Right ventricle myocardium inferior (tissue), 1 donor: Measurements from ENCODE around the gene RASGRF2. TPM values are rescaled to one million over a fixed set of nuclear protein-coding genes. Genes with fewer than 3 reads are reported as not detected.

Experiments used
- ATAC-seq: fragments of 200-7000 bp; cut with Tn5 transposase; one replicate; pipeline ENCODE4 v1.9.1; 2020; ENCODE audit warnings: mild to moderate bottlenecking, moderate library complexity
- DNase-seq: peaks from one replicate; pipeline ENCODE4 v3.0.0; 2021; ENCODE audit errors: missing footprints
- intact Hi-C: fragments of 100-400 bp; cut with DNase I; formaldehyde crosslinking; loops from one replicate; pipeline ENCODE4 v1.11.0; 2022
- total RNA-seq: library from RNA; stranded (reverse); fragmentation: NEBNext Ultra II Directional; extraction: Animal tissue kit (Norgen Biotek cat#: 25700); gene quantifications from one replicate; pipeline ENCODE4 v1.2.1, GENCODE V29; 2021
- donor health status: DM: no; HTN: yes; CAD: no; lungs with severe emphysema.

Gene RASGRF2
- total RNA-seq, 1 donor from 2014 or later, result 5.9 TPM

- no peak for ATAC-seq
- intact Hi-C loops, result no loop called here
- no peak for DNase-seq
Measured at GRCh38 chr5:81140441-81140840, 180.3 kb downstream of the RASGRF2 start.

GRCh38 chr5:81140943-81141342 is 180.8 kb downstream of the RASGRF2 start:
- DNase-seq (no peak), ATAC-seq (no peak)
- intact Hi-C loops, result no loop called here

GRCh38 chr5:81142108-81142507 is 181.9 kb downstream of the RASGRF2 start:
- DNase-seq (no peak), ATAC-seq (no peak)
- intact Hi-C loops, result no loop called here

- intact Hi-C loops, result no loop called here
- DNase-seq (no peak), ATAC-seq (no peak)
Measured at GRCh38 chr5:81145329-81145935, 185.3 kb downstream of the RASGRF2 start.

- no peak for DNase-seq
- ATAC-seq, result no peak
- intact Hi-C loops, result no loop called here
Measured at GRCh38 chr5:81146031-81146430, 185.9 kb downstream of the RASGRF2 start.

- intact Hi-C loops, result no loop called here
- DNase-seq, result no peak
Measured at GRCh38 chr5:81147011-81147885, 187.1 kb downstream of the RASGRF2 start.

GRCh38 chr5:81147886-81148571 is 187.9 kb downstream of the RASGRF2 start:
- intact Hi-C loops, result no loop called here
- DNase-seq (no peak), ATAC-seq (no peak)

More at GRCh38 chr5:81147011-81147885, 187.1 kb downstream of the RASGRF2 start:
- ATAC-seq, result no peak

- intact Hi-C loops, result no loop called here
- ATAC-seq (no peak), DNase-seq (no peak)
Measured at GRCh38 chr5:81151546-81151945, 191.4 kb downstream of the RASGRF2 start.

GRCh38 chr5:81154725-81155124 is 194.6 kb downstream of the RASGRF2 start:
- no peak for DNase-seq
- no peak for ATAC-seq
- intact Hi-C loops, result no loop called here

GRCh38 chr5:81156732-81157131 is 196.6 kb downstream of the RASGRF2 start:
- DNase-seq (no peak), ATAC-seq (no peak)
- intact Hi-C loops, result no loop called here

- DNase-seq, result no peak
- intact Hi-C loops, result no loop called here
- ATAC-seq, result no peak
Measured at GRCh38 chr5:81161012-81161601, 200.9 kb downstream of the RASGRF2 start.

GRCh38 chr5:81162501-81162900 is 202.3 kb downstream of the RASGRF2 start:
- ATAC-seq, result no peak
- DNase-seq, result no peak
- intact Hi-C loops, result no loop called here

- intact Hi-C loops, result no loop called here
- ATAC-seq, result no peak
- DNase-seq, result no peak
Measured at GRCh38 chr5:81163651-81164050, 203.5 kb downstream of the RASGRF2 start.

- intact Hi-C loops, result no loop called here
- ATAC-seq, result no peak
- DNase-seq, result no peak
Measured at GRCh38 chr5:81164476-81164875, 204.3 kb downstream of the RASGRF2 start.

- intact Hi-C loops, result no loop called here
- DNase-seq (no peak), ATAC-seq (no peak)
Measured at GRCh38 chr5:81164936-81165335, 204.8 kb downstream of the RASGRF2 start.

- DNase-seq, result no peak
- ATAC-seq, result peak; percentile 37
- intact Hi-C loops, result no loop called here
Measured at GRCh38 chr5:81165493-81166119, 205.4 kb downstream of the RASGRF2 start.

GRCh38 chr5:81166430-81166829 is 206.3 kb downstream of the RASGRF2 start:
- no peak for ATAC-seq
- DNase-seq, result no peak
- intact Hi-C loops, result no loop called here

GRCh38 chr5:81167078-81167477 is 206.9 kb downstream of the RASGRF2 start:
- no peak for DNase-seq
- intact Hi-C loops, result no loop called here
- no peak for ATAC-seq

GRCh38 chr5:81167544-81167943 is 207.4 kb downstream of the RASGRF2 start:
- intact Hi-C loops, result no loop called here
- DNase-seq (no peak), ATAC-seq (no peak)
